ENCODE measurements around the gene ZDHHC9. TPM values are rescaled to one million over a fixed set of nuclear protein-coding genes. Genes with fewer than 3 reads are reported as not detected.

Gene ZDHHC9
- total RNA-seq, 4 donors from 2014 or later = 4.2 to 19.7 (median 13.1) TPM

GRCh38 chrX:129769467-129770154 is 74.1 kb downstream of the ZDHHC9 start:
- Histone ChIP-seq H3K27me3 (no peaks in the 10 kb centered on the region), H3K4me3 (no peak overlapping the region), H3K27ac (replicated peaks in 1 of 4) (no peak overlapping the region), H3K36me3 (no peaks in the 10 kb centered on the region), H3K4me1 (no peaks in the 10 kb centered on the region), H3K9me3 (no peaks in the 10 kb centered on the region)
- DNase-seq (ENCODE audit: extremely low spot score) = no peak
- WGBS = 64% methylated on average over 9 of the region's 9 CpGs
- TF ChIP-seq POLR2AphosphoS5 (IDR thresholded peaks at IDR 0.05) (no peak), EP300 (IDR thresholded peaks at IDR 0.05) (no peak), POLR2A (IDR thresholded peaks at IDR 0.05; ENCODE audit: low read depth) (no peak)
- TF ChIP-seq, protein P1, sequence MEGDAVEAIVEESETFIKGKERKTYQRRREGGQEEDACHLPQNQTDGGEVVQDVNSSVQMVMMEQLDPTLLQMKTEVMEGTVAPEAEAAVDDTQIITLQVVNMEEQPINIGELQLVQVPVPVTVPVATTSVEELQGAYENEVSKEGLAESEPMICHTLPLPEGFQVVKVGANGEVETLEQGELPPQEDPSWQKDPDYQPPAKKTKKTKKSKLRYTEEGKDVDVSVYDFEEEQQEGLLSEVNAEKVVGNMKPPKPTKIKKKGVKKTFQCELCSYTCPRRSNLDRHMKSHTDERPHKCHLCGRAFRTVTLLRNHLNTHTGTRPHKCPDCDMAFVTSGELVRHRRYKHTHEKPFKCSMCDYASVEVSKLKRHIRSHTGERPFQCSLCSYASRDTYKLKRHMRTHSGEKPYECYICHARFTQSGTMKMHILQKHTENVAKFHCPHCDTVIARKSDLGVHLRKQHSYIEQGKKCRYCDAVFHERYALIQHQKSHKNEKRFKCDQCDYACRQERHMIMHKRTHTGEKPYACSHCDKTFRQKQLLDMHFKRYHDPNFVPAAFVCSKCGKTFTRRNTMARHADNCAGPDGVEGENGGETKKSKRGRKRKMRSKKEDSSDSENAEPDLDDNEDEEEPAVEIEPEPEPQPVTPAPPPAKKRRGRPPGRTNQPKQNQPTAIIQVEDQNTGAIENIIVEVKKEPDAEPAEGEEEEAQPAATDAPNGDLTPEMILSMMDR (IDR thresholded peaks at IDR 0.05) = no peak
- intact Hi-C loops (cut with DNase I) = no loop called here

DNA sequence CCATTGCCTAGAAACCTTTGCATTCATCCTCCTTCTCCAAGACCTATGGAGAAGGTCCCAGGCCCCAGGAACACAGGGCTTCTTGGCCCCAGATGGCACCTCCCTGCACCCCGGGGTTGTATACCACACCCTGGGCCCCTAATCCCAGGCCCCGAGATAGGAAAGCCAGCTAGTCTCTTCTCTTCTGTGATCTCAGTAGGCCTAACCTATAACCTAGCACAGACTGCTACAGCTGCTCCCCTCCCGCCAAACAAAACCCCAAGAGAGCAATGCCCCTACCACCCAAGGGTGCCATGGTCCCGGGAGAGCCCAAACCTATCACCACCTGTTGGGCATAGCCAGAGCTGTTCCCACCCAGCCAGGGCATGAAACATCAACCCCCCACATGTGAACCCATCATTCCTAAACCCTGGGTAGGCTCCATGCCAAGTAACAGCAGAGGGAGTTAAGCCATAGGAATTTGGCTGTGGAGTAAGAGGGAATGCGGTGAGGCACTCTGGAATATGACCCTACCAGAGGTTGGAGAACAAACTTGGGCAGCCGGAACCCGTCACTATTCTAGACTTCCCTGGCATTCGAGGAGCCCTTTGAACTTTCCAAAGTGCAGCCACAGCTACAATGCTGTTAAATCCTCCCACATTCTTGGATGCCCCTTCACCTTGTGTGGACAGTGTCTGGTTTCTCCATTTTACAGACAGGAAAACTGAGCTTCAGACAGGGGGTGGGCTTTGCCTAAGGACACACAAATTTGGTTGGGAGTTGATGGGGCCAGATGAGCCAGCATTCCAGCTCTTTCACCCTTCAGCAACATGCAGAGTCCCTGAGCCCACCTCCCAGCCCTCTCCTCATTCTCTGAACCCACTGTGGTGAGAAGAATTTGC is 74.9 kb downstream of the ZDHHC9 start:
- no peaks in the 10 kb centered on the region for H3K27me3 ChIP-seq
- no peaks in the 10 kb centered on the region for H3K36me3 ChIP-seq
- no peak overlapping the region for H3K27ac ChIP-seq (replicated peaks in 1 of 4)
- no peaks in the 10 kb centered on the region for H3K4me1 ChIP-seq
- H3K9me3 ChIP-seq = no peaks in the 10 kb centered on the region
- DNase-seq (ENCODE audit: extremely low spot score) = no peak
- H3K4me3 ChIP-seq = no peak overlapping the region
- TF ChIP-seq POLR2AphosphoS5 (IDR thresholded peaks at IDR 0.05) (no peak), EP300 (IDR thresholded peaks at IDR 0.05) (no peak)
- intact Hi-C loops (cut with DNase I) = no loop called here
- 74% methylated on average over 5 of the region's 8 CpGs for WGBS

GRCh38 chrX:129768186-129768585 is 75.5 kb downstream of the ZDHHC9 start:
- H3K4me1 ChIP-seq = no peaks in the 10 kb centered on the region
- 94% methylated on average over 6 of the region's 8 CpGs for WGBS
- intact Hi-C loops (cut with DNase I) = no loop called here
- TF ChIP-seq EP300 (IDR thresholded peaks at IDR 0.05) (no peak), POLR2AphosphoS5 (IDR thresholded peaks at IDR 0.05) (no peak), POLR2A (IDR thresholded peaks at IDR 0.05; ENCODE audit: low read depth) (no peak)
- TF ChIP-seq, protein P1 (IDR thresholded peaks at IDR 0.05) = no peak
- no peaks in the 10 kb centered on the region for H3K9me3 ChIP-seq
- H3K27me3 ChIP-seq = no peaks in the 10 kb centered on the region
- H3K4me3 ChIP-seq = no peak overlapping the region
- H3K36me3 ChIP-seq = no peaks in the 10 kb centered on the region
- no peak overlapping the region for H3K27ac ChIP-seq (replicated peaks in 1 of 4)
- no peak for DNase-seq (ENCODE audit: extremely low spot score)

- intact Hi-C loops (cut with DNase I) = no loop called here
- TF ChIP-seq, protein P1 (IDR thresholded peaks at IDR 0.05) = no peak
- TF ChIP-seq POLR2AphosphoS5 (IDR thresholded peaks at IDR 0.05) = no peak
- no peak for TF ChIP-seq POLR2A (IDR thresholded peaks at IDR 0.05; ENCODE audit: low read depth)
- no peak for TF ChIP-seq EP300 (IDR thresholded peaks at IDR 0.05)
- Histone ChIP-seq H3K4me1 (no peaks in the 10 kb centered on the region), H3K27ac (replicated peaks in 1 of 4) (no peak overlapping the region), H3K36me3 (no peaks in the 10 kb centered on the region), H3K9me3 (no peaks in the 10 kb centered on the region), H3K4me3 (no peak overlapping the region), H3K27me3 (no peaks in the 10 kb centered on the region)
- DNase-seq (ENCODE audit: extremely low spot score) = no peak
Measured at GRCh38 chrX:129763666-129764065, 80.0 kb downstream of the ZDHHC9 start.

- H3K9me3 ChIP-seq = no peaks in the 10 kb centered on the region
- TF ChIP-seq EP300 (IDR thresholded peaks at IDR 0.05) (no peak), POLR2AphosphoS5 (IDR thresholded peaks at IDR 0.05) (no peak)
- TF ChIP-seq, protein P1 (IDR thresholded peaks at IDR 0.05) = no peak
- intact Hi-C loops (cut with DNase I) = no loop called here
- 88% methylated on average over 3 of the region's 3 CpGs for WGBS
- no peaks in the 10 kb centered on the region for H3K4me1 ChIP-seq
- H3K36me3 ChIP-seq = no peaks in the 10 kb centered on the region
- no peak overlapping the region for H3K4me3 ChIP-seq
- no peaks in the 10 kb centered on the region for H3K27me3 ChIP-seq
- DNase-seq (ENCODE audit: extremely low spot score) = no peak
- no peak overlapping the region for H3K27ac ChIP-seq (replicated peaks in 1 of 4)
Measured at GRCh38 chrX:129762448-129762847, 81.2 kb downstream of the ZDHHC9 start.

Measured in esophagus muscularis mucosa (tissue), 4 donors.